ENCODE measurements around the gene MPST.
A peak's percentile ranks its signal among the peaks of the same experiment; 100 is the strongest.

The MPST gene

GRCh38 chr22:37044634-37045625, 25.4 kb downstream of the MPST start:
- no peak for DNase-seq
- peak; percentile 81 for ATAC-seq

- DNase-seq, result no peak
Measured at GRCh38 chr22:37045958-37046357, 26.4 kb downstream of the MPST start.

GRCh38 chr22:37046589-37046988, 27.0 kb downstream of the MPST start:
- DNase-seq, result no peak
- no peak for ATAC-seq

More at GRCh38 chr22:37045958-37046357, 26.4 kb downstream of the MPST start:
- no peak for ATAC-seq

- DNase-seq (no peak), ATAC-seq (no peak)
Measured at GRCh38 chr22:37047006-37047405, 27.5 kb downstream of the MPST start.

DNA sequence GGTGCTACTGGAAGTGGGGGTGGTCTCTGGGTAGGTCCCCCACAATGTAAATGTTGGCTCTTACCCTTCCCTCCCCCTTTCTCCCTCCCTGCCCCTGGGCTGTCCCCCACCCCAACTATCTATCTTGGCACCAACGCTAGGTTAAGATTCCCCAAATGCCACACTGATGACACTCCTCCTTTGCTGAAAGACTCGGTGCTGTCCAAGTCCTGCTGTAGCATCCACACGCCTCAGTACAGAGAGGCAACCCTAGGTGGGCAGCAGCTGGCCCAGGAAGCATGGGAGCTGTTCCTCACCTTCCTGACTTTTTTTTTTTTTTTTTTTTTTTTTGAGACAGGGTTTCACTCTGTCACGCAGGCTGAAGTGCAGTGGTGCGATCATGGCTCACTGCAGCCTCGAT, 28.6 kb downstream of the MPST start:
- no peak for DNase-seq
- ATAC-seq, result no peak

- ATAC-seq (no peak), DNase-seq (no peak)
Measured at GRCh38 chr22:37049224-37049623, 29.7 kb downstream of the MPST start.

- ATAC-seq, result no peak
- no peak for DNase-seq
Measured at GRCh38 chr22:37050913-37051312, 31.4 kb downstream of the MPST start.

GRCh38 chr22:37051391-37052385, 32.1 kb downstream of the MPST start, which contains the start of gene KCTD17:
KCTD17 (plus strand) TSS chr22:37051742; CDS start chr22:37051761, 19 bp downstream.
- DNase-seq (peak; percentile 84), ATAC-seq (peak; percentile 99)

GRCh38 chr22:37052386-37053309, 33.1 kb downstream of the MPST start:
- DNase-seq, result no peak
- ATAC-seq, result no peak

DNA sequence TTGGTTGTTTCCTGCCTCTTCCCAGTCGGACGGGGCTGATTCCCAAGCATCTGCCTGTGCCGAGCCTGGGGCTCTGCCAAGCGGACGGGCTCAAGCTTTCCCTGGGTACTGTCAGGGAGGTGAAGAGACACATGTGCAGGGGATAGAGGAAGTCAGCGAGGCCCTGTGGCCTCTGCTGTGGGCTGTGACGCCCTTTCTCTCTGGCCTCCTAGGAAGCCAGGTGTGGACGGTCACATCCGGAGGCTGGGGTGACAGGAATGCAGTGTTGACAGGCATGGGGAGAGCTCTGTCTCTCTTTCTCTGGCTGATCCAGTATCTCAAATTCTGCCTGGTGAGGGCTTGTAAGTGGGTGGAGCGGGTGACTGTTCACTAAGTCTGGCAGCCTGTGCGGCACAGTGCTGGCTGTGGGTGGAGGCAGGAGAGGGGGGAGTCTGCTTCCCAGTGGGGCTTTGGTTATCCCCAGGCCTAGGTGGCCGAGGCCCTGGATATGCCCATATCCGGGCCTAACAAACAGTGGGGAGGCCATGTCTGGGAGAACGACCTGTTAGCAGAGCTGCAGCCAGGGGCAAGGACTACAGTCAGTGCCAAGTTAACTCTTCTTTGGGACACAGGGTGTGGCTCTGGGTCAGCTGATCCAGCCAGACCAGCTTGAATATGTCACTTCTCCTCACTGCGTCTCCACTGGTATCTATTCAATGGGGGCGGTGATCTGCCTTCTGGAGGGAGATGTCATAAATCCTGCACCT, 33.9 kb downstream of the MPST start:
- no peak for DNase-seq
- ATAC-seq, result no peak

GRCh38 chr22:37054056-37054395, 34.5 kb downstream of the MPST start:
- ATAC-seq, result no peak

DNA sequence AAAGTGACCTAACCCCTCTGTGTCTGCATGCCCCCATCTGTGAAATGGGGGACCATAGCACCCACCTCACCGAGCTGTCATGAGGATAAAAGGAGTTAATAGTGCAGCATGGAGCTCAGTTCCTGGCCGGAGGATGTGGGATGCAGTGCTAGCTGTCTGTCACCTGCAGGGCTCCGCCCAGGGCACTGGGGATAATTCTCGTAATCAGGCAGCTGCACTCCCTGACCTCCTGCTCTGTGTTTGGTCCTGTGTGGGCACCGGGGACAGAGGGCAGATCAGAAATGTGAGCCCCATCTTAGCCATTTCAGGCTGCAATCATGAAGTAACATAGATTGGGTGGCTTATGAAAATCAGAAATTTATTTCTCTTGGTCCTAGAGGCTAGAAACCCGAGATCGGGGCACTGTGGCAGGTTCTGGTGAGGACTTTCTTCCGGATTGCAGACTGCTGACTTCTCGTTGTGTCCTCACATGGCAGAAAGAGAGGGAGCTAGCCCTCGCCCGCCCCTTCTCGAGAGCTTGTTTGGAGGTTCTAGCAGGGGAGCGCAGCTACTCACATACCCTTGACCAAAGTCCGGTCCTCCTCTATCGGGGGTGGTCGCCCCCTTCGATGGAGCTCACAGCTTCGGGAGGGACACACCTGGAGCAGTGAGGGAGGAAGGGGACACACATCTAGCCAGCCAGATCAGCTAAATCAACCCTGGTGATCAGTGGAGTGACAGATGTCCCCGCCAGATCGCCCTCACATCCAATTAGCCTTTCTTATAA, 35.2 kb downstream of the MPST start:
- no peak for DNase-seq
- ATAC-seq, result no peak

More at GRCh38 chr22:37054056-37054395, 34.5 kb downstream of the MPST start:
- DNase-seq, result no peak

DNA sequence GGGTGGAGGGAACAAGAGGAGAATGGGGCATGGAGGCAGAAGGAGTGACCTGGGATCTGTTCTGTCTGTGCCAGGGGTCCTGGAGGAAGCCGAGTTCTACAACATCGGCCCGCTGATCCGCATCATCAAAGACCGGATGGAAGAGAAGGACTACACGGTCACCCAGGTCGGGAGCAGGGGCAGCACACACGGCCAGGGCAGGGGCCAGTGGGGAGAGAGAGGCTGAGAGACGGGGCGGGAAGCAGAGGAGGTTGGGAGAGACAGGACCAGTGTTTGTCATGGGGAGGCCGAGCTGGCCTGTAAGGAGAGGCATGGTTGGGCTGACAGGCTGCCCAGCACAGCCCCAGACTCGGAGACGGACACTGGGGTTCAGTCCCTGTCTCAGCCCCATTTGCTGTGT, 36.7 kb downstream of the MPST start:
- ATAC-seq, result no peak

GRCh38 chr22:37057226-37057625, 37.7 kb downstream of the MPST start:
- DNase-seq (no peak), ATAC-seq (no peak)

More for the DNA sequence above, 36.7 kb downstream of the MPST start:
- DNase-seq, result no peak

DNA sequence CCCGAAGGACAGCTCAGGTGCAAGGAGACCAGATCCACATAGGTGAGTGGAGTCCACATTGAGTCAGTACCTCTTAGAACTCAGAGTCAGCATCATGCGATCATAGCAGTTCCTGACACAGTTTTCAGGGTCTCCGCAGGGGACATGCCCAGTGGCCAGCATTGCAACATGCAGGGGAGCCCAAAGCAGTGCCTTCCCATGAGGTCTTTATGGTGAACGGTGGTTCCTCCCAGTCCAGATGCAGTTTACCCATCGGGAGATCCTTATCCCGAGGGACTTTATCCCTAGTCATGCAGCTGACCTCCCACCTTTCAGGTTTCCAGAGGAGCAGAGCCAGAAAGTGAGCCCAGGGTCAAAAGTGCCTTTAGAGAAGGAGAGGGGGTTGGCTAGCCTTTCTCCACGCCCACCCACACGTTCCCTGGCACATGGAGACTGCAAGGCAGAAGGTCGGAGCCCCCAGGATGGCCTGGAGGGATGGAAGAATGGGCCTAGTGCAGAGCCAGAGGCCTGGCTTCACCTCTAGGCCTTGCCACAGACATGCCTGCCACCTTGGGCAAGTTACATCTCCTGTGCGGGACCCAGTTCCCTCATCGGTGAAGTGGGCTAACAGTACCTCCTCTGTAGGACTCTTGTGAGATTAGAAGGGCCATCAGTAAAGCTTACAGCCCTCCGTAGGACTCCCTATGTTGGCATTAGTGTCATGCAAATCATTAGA, 38.4 kb downstream of the MPST start:
- ATAC-seq (no peak), DNase-seq (no peak)

DNA sequence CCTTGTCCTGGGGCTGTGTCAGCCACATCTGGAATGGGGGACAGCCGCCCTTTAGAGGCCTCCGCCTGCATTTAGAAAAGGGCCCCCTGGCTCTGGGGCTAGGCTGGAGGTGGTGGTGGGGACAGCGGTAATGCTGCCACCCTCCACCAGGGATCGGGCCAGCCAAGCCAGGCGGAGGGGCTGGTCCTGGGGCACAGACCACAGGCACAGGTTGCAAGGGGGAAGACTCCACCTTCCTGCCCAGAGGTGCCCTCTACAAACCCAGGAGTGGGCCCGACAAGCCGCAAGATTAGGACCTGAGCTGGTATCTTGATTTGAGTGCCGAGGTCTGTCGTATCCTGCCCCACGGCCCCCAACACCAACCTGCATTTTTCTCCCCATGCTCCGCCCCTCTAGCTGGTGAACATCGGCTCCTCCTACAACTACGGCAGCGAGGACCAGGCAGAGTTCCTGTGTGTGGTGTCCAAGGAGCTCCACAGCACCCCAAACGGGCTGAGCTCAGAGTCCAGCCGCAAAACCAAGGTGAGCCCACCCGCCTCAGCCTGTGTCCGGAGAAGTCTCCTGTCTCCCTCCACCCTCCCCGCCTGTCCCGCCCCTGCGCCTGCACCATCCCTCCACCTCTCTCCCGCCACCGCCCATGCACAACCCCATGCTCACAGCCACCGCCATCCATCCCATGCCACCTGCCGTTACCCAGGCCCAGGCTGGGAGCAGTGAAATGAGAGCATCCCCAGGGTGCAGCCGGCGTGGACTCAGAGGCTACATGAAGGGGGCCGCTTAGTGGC, 39.6 kb downstream of the MPST start:
- DNase-seq, result no peak
- no peak for ATAC-seq

- no peak for DNase-seq
Measured at GRCh38 chr22:37059876-37060449, 40.4 kb downstream of the MPST start.

More at GRCh38 chr22:37059876-37060449, 40.4 kb downstream of the MPST start:
- ATAC-seq, result peak; percentile 41
